Lung (tissue), 12 donors: ENCODE results near the gene HEPHL1. TPM values are rescaled to one million over a fixed set of nuclear protein-coding genes. Genes with fewer than 3 reads are reported as not detected.

Source experiments
- ATAC-seq: fragments of 200-7000 bp; cut with Tn5 transposase; one replicate; pipeline ENCODE4 v1.9.1; 2020; ENCODE audit warnings: moderate number of reproducible peaks; ENCODE audit not compliant: insufficient read depth, low FRiP score
- DNase-seq, 3 donors: peaks; one replicate each; pipeline ENCODE4 v3.0.0-alpha.2; 2013 to 2017
- H3K27ac ChIP-seq, 2 donors: one replicate each; pipeline ENCODE4 v1.5.1; 2013; ENCODE audit warnings: mild to moderate bottlenecking in 2 of 2, moderate library complexity in 2 of 2, control low read depth in 1 of 2, inconsistent platforms in 1 of 2, low read depth in 1 of 2, low read length in 1 of 2
- H3K27me3 ChIP-seq, 3 donors: one replicate each; pipeline ENCODE4 v1.5.1; 2013; ENCODE audit warnings: low read length in 2 of 3; ENCODE audit not compliant: control insufficient read depth in 3 of 3, insufficient read depth in 3 of 3
- H3K36me3 ChIP-seq, 4 donors: one replicate each; pipeline ENCODE4 v1.5.1; 2013; ENCODE audit warnings: low read length in 4 of 4, mild to moderate bottlenecking in 1 of 4, moderate library complexity in 1 of 4; ENCODE audit not compliant: control insufficient read depth in 4 of 4, insufficient read depth in 4 of 4
- H3K4me1 ChIP-seq, 5 donors: one replicate each; pipeline ENCODE4 v1.5.1; 2013; ENCODE audit warnings: low read length in 5 of 5, mild to moderate bottlenecking in 2 of 5, moderate library complexity in 1 of 5; ENCODE audit not compliant: control insufficient read depth in 5 of 5, insufficient read depth in 5 of 5
- H3K4me3 ChIP-seq: one replicate; pipeline ENCODE4 v1.5.1; 2013; ENCODE audit warnings: mild to moderate bottlenecking, control low read depth, moderate library complexity
- H3K9ac ChIP-seq, 2 donors: one replicate each; pipeline ENCODE4 v1.5.1; 2013; ENCODE audit warnings: low read length in 2 of 2, control low read depth in 1 of 2; ENCODE audit not compliant: insufficient read depth in 1 of 2
- H3K9me3 ChIP-seq, 4 donors: one replicate each; pipeline ENCODE4 v1.5.1; 2013; ENCODE audit warnings: low read length in 3 of 4, mild to moderate bottlenecking in 1 of 4, moderate library complexity in 1 of 4; ENCODE audit not compliant: control insufficient read depth in 4 of 4, insufficient read depth in 3 of 4
- CTCF ChIP-seq: IDR thresholded peaks from 2 replicates; pipeline ENCODE4 v1.5.1; 2012; ENCODE audit warnings: mild to moderate bottlenecking; ENCODE audit errors: control extremely low read depth, extremely low read depth
- WGBS, 2 donors: extraction: QIAGEN DNeasy Blood & Tissue Kit; methylation state at CpG; one replicate each; pipeline ENCODE4 v1.1.7; 2013; 5-methylcytosine and 5-hydroxymethylcytosine counted together
- polyA plus RNA-seq, 2 donors: library from polyadenylated mRNA; stranded (reverse); fragments of 200-250 nt; gene quantifications; one replicate each; pipeline ENCODE4 v1.2.1, GENCODE V29; 2013
- total RNA-seq, 2 donors: library from RNA; depleted of rRNA in 1 of 2; stranded (reverse); fragments of >200 nt in 1 of 2; gene quantifications; one replicate each; pipeline ENCODE4 v1.2.1, GENCODE V29; 2014 to 2021
- donor health status: control.
- donor health status: control.
- donor health status: Bipolar disorder and iron deficiency.
- donor health status: healthy.
- donor health status: DM: yes; HTN: yes; CAD: no.

HEPHL1 gene
- total and polyA plus RNA-seq, 4 donors = not detected

GRCh38 chr11:94025690-94026394 is 4.7 kb downstream of the HEPHL1 start:
- peaks cover 0 to 8% (median 0%) of the 10 kb centered on the region in 4 donors for H3K9me3 ChIP-seq
- DNase-seq = peak in 2 of 3 donors; percentile 86 to 90
- no peak for ATAC-seq

GRCh38 chr11:94027210-94027609 is 6.1 kb downstream of the HEPHL1 start:
- H3K27me3 ChIP-seq = no peaks in the 10 kb centered on the region
- H3K4me3 ChIP-seq = no peak overlapping the region
- ATAC-seq = no peak
- peaks cover 0 to 10% (median 0%) of the 10 kb centered on the region in 5 donors for H3K4me1 ChIP-seq
- H3K36me3 ChIP-seq = no peaks in the 10 kb centered on the region
- peaks cover 0 to 8% (median 0%) of the 10 kb centered on the region in 4 donors for H3K9me3 ChIP-seq
- H3K27ac ChIP-seq = no peak overlapping the region
- H3K9ac ChIP-seq = no peak overlapping the region
- TF ChIP-seq CTCF = no peak
- DNase-seq = peak in 1 of 3 donors; percentile 10
- 76 to 82% methylated on average over 5 of the region's 5 CpGs for WGBS, 2 donors

More at GRCh38 chr11:94025690-94026394, 4.7 kb downstream of the HEPHL1 start:
- no peaks in the 10 kb centered on the region for H3K27me3 ChIP-seq
- no peak overlapping the region for H3K9ac ChIP-seq
- peaks cover 0 to 10% (median 0%) of the 10 kb centered on the region in 5 donors for H3K4me1 ChIP-seq
- no peak for TF ChIP-seq CTCF
- no peaks in the 10 kb centered on the region for H3K36me3 ChIP-seq
- 66 to 78% methylated on average over 2 of the region's 2 CpGs for WGBS, 2 donors
- H3K27ac ChIP-seq = no peak overlapping the region
- H3K4me3 ChIP-seq = no peak overlapping the region

GRCh38 chr11:94028436-94028835 is 7.3 kb downstream of the HEPHL1 start:
- Histone ChIP-seq H3K4me3 (no peak overlapping the region), H3K27me3 (no peaks in the 10 kb centered on the region), H3K9me3 (peaks cover 0 to 10% (median 0%) of the 10 kb centered on the region in 4 donors), H3K4me1 (peaks cover 0 to 10% (median 0%) of the 10 kb centered on the region in 5 donors), H3K36me3 (no peaks in the 10 kb centered on the region), H3K27ac (no peak overlapping the region), H3K9ac (no peak overlapping the region)
- DNase-seq (peak; percentile 31 to 58 (median 50)), ATAC-seq (no peak)
- 70 to 75% methylated on average over 2 of the region's 2 CpGs for WGBS, 2 donors
- TF ChIP-seq CTCF = no peak
